A549 treated with ZK216348 at 1 μM for 4 hours (cell line): Measurements from ENCODE around the gene PPIA. TPM values are rescaled to one million over a fixed set of nuclear protein-coding genes. Genes with fewer than 3 reads are reported as not detected.

Source experiments
- total RNA-seq: library from RNA; stranded (reverse); fragments of 200-300 nt; extraction: Qiagen RNA extraction; gene quantifications from 5 replicates; pipeline ENCODE4 v1.2.3, GENCODE V29; 2022; ENCODE audit warnings: low read depth

PPIA gene
- 4,787 to 5,492 TPM (median 5,165 TPM) in 5 replicates for total RNA-seq

GRCh38 chr7:44796504-44797328, at the start of gene PPIA:
Gene PPIA (plus strand): TSS chr7:44796681. CDS start chr7:44796725, 44 bp downstream.

GRCh38 chr7:44748045-44748947, 48.2 kb upstream of the PPIA start, which contains the start of gene ZMIZ2:
Gene ZMIZ2 (plus strand): TSS chr7:44748847. CDS start chr7:44756250, 7,403 bp downstream.

GRCh38 chr7:44847920-44848634, 51.6 kb downstream of the PPIA start, which contains the start of gene H2AZ2:
Gene H2AZ2 (minus strand): TSS chr7:44848087. CDS start chr7:44847971, 116 bp downstream.

Other genes with a start within 250 kb of the PPIA start
- gene DDX56, start 222.8 kb upstream of the PPIA start, total RNA-seq = 96.4 to 130 TPM (median 118 TPM) in 5 replicates
- gene TMED4, start 214.4 kb upstream of the PPIA start, total RNA-seq = 45.1 to 53.6 TPM (median 52.5 TPM) in 5 replicates
- 20.8 to 37.6 TPM (median 31.5 TPM) in 5 replicates for gene OGDH, start 190.1 kb upstream of the PPIA start, total RNA-seq
- 17.4 to 39.0 TPM (median 35.0 TPM) in 5 replicates for gene ZMIZ2, start 47.8 kb upstream of the PPIA start, total RNA-seq
- 228 to 269 TPM (median 252 TPM) in 5 replicates for gene H2AZ2, start 51.4 kb downstream of the PPIA start, total RNA-seq
- gene PURB, start 88.8 kb downstream of the PPIA start, total RNA-seq = 7.5 to 13.8 TPM (median 12.0 TPM) in 5 replicates
- 0.11 to 0.17 TPM (median 0.15 TPM) in 5 replicates for gene MYO1G, start 182.3 kb downstream of the PPIA start, total RNA-seq
- 32.8 to 52.0 TPM (median 47.4 TPM) in 5 replicates for gene CCM2, start 203.5 kb downstream of the PPIA start, total RNA-seq